Epithelial cell of proximal tubule (primary cell): ENCODE data around the gene CD247. TPM values are rescaled to one million over a fixed set of nuclear protein-coding genes. Genes with fewer than 3 reads are reported as not detected.

Experiments used
- DNase-seq: peaks from one replicate; pipeline ENCODE4 v3.0.0-alpha.2; 2011; ENCODE audit warnings: low read depth
- H3K4me3 ChIP-seq: 2 replicates; pipeline ENCODE4 v1.5.1; 2011; ENCODE audit warnings: low read depth, mild to moderate bottlenecking, low read length
- CTCF ChIP-seq: conservative IDR thresholded peaks from 2 replicates; pipeline ENCODE4 v1.5.1; 2012; ENCODE audit warnings: low read depth, mild to moderate bottlenecking, low read length
- total RNA-seq: library from RNA; depleted of rRNA; stranded (reverse); fragments of >200 nt; gene quantifications from 2 replicates; pipeline ENCODE4 v1.2.3, GENCODE V29; 2015

CD247 gene
- not detected in 2 replicates for total RNA-seq

- no peak for TF ChIP-seq CTCF
- no peak for DNase-seq
These were observed at the start of gene CD247 for GRCh38 chr1:167518331-167518700. Gene CD247 (minus strand): TSS chr1:167518529. CDS start chr1:167518465, 64 bp downstream.

DNA sequence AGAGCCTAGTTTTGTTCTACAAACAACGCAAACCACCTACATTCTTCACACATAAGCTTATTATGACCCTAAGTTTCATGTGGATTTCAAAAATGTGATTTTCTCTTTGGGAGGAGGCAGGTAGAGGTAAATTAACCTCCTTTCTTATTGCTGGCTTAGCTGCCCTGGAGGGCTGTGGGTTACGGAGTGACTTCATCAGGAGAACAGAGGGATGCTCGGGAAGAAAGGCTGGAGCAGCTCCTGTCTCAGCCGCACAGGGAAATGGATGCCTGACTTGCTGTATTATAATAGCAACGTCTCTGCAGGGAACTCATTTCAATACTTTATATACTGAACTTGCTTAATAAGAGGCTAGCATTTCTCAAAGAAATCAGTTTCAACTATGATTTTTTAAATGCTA is 49.3 kb upstream of the CD247 start:
- TF ChIP-seq CTCF, result no peak
- DNase-seq, result no peak

More at GRCh38 chr1:167518331-167518700, at the start of gene CD247:
- H3K4me3 ChIP-seq, result no peak within 1 kb of the TSS

GRCh38 chr1:167566766-167567165 is 48.4 kb upstream of the CD247 start:
- H3K4me3 ChIP-seq, result no peak overlapping the region
- DNase-seq, result no peak
- no peak for TF ChIP-seq CTCF

More for the DNA sequence above, 49.3 kb upstream of the CD247 start:
- H3K4me3 ChIP-seq, result no peak overlapping the region

GRCh38 chr1:167565922-167566321 is 47.6 kb upstream of the CD247 start:
- H3K4me3 ChIP-seq, result no peak overlapping the region
- no peak for DNase-seq
- TF ChIP-seq CTCF, result no peak

DNA sequence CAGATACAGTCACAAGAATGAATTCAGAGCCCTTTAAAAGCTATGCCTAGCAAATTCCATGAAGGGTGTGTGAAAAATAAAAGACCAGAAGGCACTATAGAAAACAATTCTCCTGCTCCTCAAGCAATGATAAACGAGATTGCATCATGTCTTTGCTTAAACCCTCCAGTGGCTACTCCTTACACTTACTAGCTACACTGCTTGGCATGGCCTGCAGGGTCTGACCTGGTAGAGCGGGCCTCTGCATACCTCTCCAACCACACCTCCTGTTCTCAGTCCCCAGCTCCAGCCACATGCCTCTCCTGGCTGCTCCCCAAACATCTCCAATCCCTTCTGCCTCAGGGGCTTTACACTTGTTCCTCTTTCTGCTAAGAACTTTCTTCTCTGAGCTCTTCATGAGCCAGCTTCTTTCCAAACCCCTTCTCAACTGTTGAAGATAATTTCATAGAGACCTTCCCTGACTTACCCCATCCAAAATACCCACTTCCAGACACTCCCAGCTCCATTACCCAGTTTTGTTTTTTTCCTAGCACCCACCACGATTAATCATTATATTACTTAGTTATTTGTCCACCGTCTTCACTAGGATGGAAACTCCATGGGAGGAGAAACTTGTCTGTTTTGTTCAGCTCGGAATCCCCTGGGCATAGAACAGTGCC is 46.4 kb upstream of the CD247 start:
- no peak for TF ChIP-seq CTCF
- no peak for DNase-seq
- H3K4me3 ChIP-seq, result no peak overlapping the region

DNA sequence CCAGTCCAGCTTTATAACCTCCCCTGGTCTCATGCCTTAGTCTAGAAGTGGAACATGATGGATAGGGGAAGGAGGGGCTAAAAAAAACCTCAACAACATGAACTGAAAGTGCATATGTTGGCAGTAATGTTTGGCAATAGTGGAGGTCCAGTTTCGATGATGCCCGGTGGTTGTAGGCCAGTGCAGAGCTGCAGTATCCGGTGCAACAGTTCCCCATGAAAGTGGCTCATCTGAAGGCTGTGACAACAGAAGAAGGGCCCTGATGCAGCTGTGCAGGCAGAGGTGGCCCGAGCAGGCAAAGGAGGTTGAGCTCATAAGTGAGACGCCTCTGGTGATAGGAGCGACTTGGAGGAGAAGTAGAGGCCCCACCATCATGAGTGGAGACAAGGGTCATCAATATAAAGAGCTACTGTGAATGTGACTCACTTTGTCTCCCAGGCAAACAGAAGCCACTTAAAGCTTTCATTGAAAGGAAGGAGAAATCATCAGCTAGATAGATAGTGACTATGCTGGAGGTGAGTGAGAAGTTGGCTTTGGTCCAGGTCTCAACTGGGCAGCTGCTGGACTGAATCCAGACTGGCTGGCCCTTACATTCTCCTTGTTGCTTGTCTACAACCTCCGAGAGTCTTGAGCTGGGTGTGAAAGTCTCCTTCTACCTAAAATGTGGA is 45.4 kb upstream of the CD247 start:
- TF ChIP-seq CTCF, result no peak
- no peak overlapping the region for H3K4me3 ChIP-seq
- no peak for DNase-seq

DNA sequence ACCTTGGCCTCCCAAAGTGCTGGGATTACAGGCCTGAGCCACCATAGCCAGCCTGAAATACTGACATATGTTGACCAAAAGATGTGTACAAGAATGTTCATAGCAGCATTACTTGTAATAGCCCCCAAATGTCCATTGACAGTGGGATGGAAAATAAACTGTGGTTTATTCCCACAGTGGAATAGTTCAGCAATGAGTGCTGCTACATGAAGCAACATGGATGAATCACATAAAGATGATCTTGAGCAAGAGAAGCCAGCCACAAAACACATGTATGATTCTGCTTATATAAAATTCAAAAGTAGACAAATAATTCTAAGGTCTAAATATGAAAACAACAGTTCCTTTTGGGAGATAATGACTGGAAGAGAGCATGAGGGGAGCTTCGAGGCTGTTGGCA is 44.4 kb upstream of the CD247 start:
- H3K4me3 ChIP-seq, result no peak overlapping the region
- TF ChIP-seq CTCF, result no peak
- no peak for DNase-seq
